Transverse colon (tissue), 4 donors: ENCODE measurements around the gene MAGI2. TPM values are rescaled to one million over a fixed set of nuclear protein-coding genes. Genes with fewer than 3 reads are reported as not detected.

Source experiments
- DNase-seq: peaks from one replicate; pipeline ENCODE4 v3.0.0-alpha.2; 2019
- H3K27ac ChIP-seq, 4 donors: fragments of 200-600 bp; sonication (generic); 2 replicates each; pipeline ENCODE4 v1.5.1; 2016 to 2018; ENCODE audit warnings: inconsistent platforms in 4 of 4
- H3K27me3 ChIP-seq: fragments of 200-600 bp; sonication (generic); 2 replicates; pipeline ENCODE4 v1.5.1; 2017; ENCODE audit warnings: inconsistent platforms
- H3K36me3 ChIP-seq, 4 donors: fragments of 200-600 bp; sonication (generic); 2 replicates each; pipeline ENCODE4 v1.5.1; 2017 to 2019; ENCODE audit warnings: inconsistent platforms in 4 of 4
- H3K4me1 ChIP-seq, 4 donors: fragments of 200-600 bp; sonication (generic); 2 replicates each; pipeline ENCODE4 v1.5.1; 2017 to 2020; ENCODE audit warnings: inconsistent platforms in 4 of 4
- H3K4me3 ChIP-seq, 4 donors: fragments of 200-600 bp; sonication (generic); 1 replicate in 1 of 4; 2 replicates in 3 of 4; pipeline versions ENCODE4 v1.5.1 to v1.6.1; 2017 to 2019; ENCODE audit warnings: inconsistent platforms in 4 of 4
- H3K9me3 ChIP-seq, 2 donors: fragments of 200-600 bp; sonication (generic); 2 replicates each; pipeline ENCODE4 v1.5.1; 2017 to 2019; ENCODE audit warnings: inconsistent platforms in 2 of 2
- CTCF ChIP-seq, 5 experiments: fragments of 200-600 bp in 3 of 5; fragments of 450-650 bp in 2 of 5; sonication (generic) in 3 of 5; IDR thresholded peaks; 1 replicate in 2 of 5; 2 replicates in 3 of 5; pipeline ENCODE4 v1.5.1; 2016 to 2017; ENCODE audit warnings: antibody characterized with exemption in 5 of 5, inconsistent platforms in 3 of 5, mild to moderate bottlenecking in 2 of 5, moderate library complexity in 1 of 5
- EP300 ChIP-seq: sonication (generic); formaldehyde crosslinking; IDR thresholded peaks from one replicate; pipeline ENCODE4 v1.6.1; 2017; ENCODE audit warnings: antibody characterized with exemption, low read depth
- POLR2A ChIP-seq: fragments of 450-650 bp; IDR thresholded peaks from one replicate; pipeline ENCODE4 v1.6.1; 2016; ENCODE audit warnings: antibody characterized with exemption, mild to moderate bottlenecking, moderate library complexity
- POLR2AphosphoS5 ChIP-seq, 3 donors: sonication (generic); formaldehyde crosslinking; IDR thresholded peaks; one replicate each; pipeline ENCODE4 v1.6.1; 2016; ENCODE audit warnings: antibody characterized with exemption in 3 of 3
- WGBS, 2 donors: methylation state at CpG; one replicate each; pipeline ENCODE4 v1.1.5; 2018; ENCODE audit warnings: low coverage in 1 of 2; 5-methylcytosine and 5-hydroxymethylcytosine counted together
- in situ Hi-C, 4 donors: fragments of 200-750 bp; cut with MboI; loops; one replicate each; pipeline versions ENCODE4 v1.15.0 to v1.15.1; 2017; ENCODE audit warnings: low sequenced_read_pairs in 3 of 4, low pct_ligation_motif_present in 1 of 4, low pct_unique_long_range_greater_than_20kb in 1 of 4
- intact Hi-C: fragments of 100-400 bp; cut with DNase I; formaldehyde crosslinking; loops from one replicate; pipeline ENCODE4 v1.15.1; 2023; ENCODE audit warnings: low total_unique reads
- total RNA-seq, 4 donors: library from RNA; depleted of rRNA; stranded (reverse); fragments of >200 nt; gene quantifications; one replicate each; pipeline ENCODE4 v1.1.0, GENCODE V29; 2016

The MAGI2 gene
- total RNA-seq, 4 donors from 2014 or later: 1.6 to 9.7 (median 4.1) TPM

DNA sequence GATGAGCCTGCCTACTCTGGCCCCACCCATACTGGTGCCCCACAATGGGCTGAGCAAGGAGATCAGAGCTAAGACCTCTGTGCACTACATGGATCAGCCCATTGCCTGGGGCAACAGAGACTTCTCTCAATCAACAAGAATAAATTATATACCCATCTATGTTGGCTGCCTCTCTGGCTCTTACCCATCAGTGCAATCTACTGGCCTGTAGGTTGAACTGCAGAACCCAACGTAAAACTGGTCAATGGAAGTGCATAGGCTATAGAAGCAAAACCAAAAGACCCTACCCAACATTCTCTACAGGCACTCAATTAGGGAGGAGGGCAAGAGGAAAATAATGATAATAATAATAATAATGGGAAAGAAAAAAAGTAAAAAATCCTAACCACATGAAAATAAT is 574.3 kb downstream of the MAGI2 start:
- WGBS, 2 donors: 53 to 75% methylated on average over 1 of the region's 1 CpG
- no peak overlapping the region for H3K4me3 ChIP-seq
- TF ChIP-seq CTCF (IDR thresholded peaks at IDR 0.05) (no peak), POLR2AphosphoS5 (IDR thresholded peaks at IDR 0.05) (no peak), POLR2A (no peak), EP300 (no peak)
- H3K36me3 ChIP-seq: no peaks in the 10 kb centered on the region
- H3K27ac ChIP-seq: no peak overlapping the region
- H3K9me3 ChIP-seq: peaks cover 11 to 15% of the 10 kb centered on the region in 2 donors
- H3K27me3 ChIP-seq: no peaks in the 10 kb centered on the region
- DNase-seq: no peak
- in situ Hi-C loops (no loop called here), intact Hi-C loops (loop anchor here (5.0 kb wide), 1 partner anchor 443 kb away; no protein-coding TSS in a partner anchor)
- no peaks in the 10 kb centered on the region for H3K4me1 ChIP-seq

- TF ChIP-seq CTCF (IDR thresholded peaks at IDR 0.05) (no peak), EP300 (no peak), POLR2A (no peak)
- no peaks in the 10 kb centered on the region for H3K4me1 ChIP-seq
- no peak overlapping the region for H3K27ac ChIP-seq
- in situ Hi-C loops: no loop called here
- H3K9me3 ChIP-seq: no peaks in the 10 kb centered on the region
- H3K27me3 ChIP-seq: no peaks in the 10 kb centered on the region
- no peak overlapping the region for H3K4me3 ChIP-seq
- intact Hi-C loops: no loop called here
- 60 to 77% methylated on average over 1 to 5 of the region's 5 CpGs for WGBS, 2 donors
- no peaks in the 10 kb centered on the region for H3K36me3 ChIP-seq
- DNase-seq: no peak
Observed at GRCh38 chr7:78873117-78873516, 580.4 kb downstream of the MAGI2 start.

GRCh38 chr7:78864339-78864738 is 589.1 kb downstream of the MAGI2 start:
- DNase-seq: no peak
- no peaks in the 10 kb centered on the region for H3K4me1 ChIP-seq
- H3K36me3 ChIP-seq: no peaks in the 10 kb centered on the region
- no peak overlapping the region for H3K27ac ChIP-seq
- intact Hi-C loops (no loop called here), in situ Hi-C loops (no loop called here)
- H3K4me3 ChIP-seq: no peak overlapping the region
- TF ChIP-seq EP300 (no peak), POLR2AphosphoS5 (IDR thresholded peaks at IDR 0.05) (no peak), CTCF (IDR thresholded peaks at IDR 0.05) (no peak), POLR2A (no peak)
- no peaks in the 10 kb centered on the region for H3K9me3 ChIP-seq
- H3K27me3 ChIP-seq: no peaks in the 10 kb centered on the region

DNA sequence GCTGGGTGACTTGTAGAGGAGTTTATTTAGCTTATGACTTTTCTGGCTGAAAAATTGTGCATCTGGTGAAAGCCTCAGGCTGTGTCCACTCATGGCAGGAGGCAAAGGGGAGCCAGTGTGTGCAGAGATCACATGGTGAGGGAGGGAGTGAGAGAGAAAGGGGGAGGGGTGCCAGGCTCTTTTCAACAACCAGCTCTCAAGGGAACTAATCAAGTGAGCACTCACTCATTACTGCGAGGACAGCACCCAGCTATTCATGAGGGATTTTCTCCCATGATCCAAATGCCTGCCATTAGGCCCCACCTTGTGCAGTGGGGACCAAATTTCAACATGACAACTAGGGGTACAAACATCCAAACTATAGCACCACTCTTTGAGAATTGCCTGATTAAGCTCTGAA is 590.2 kb downstream of the MAGI2 start:
- Histone ChIP-seq H3K9me3 (no peaks in the 10 kb centered on the region), H3K27me3 (no peaks in the 10 kb centered on the region), H3K36me3 (no peaks in the 10 kb centered on the region), H3K4me3 (no peak overlapping the region), H3K27ac (no peak overlapping the region), H3K4me1 (no peaks in the 10 kb centered on the region)
- WGBS, 2 donors: 60% methylated on average over 1 of the region's 1 CpG; no CpG with 5 or more reads in 1 of the 2 donors
- DNase-seq: no peak
- intact Hi-C loops: no loop called here
- TF ChIP-seq CTCF (IDR thresholded peaks at IDR 0.05) (no peak), POLR2A (no peak), EP300 (no peak), POLR2AphosphoS5 (IDR thresholded peaks at IDR 0.05) (no peak)
- in situ Hi-C loops: no loop called here
